NB4 (cell line): Measurements from ENCODE around the gene AP3S2.

Experiments
- MYC ChIP-seq: IDR thresholded peaks from 2 replicates; pipeline ENCODE4 v1.6.1; 2011; ENCODE audit warnings: low read depth, low read length
- TF ChIP-seq, protein P1 (sequence below): IDR thresholded peaks from one replicate; pipeline ENCODE4 v1.5.1; 2012; ENCODE audit warnings: low read depth, low read length

DNA sequence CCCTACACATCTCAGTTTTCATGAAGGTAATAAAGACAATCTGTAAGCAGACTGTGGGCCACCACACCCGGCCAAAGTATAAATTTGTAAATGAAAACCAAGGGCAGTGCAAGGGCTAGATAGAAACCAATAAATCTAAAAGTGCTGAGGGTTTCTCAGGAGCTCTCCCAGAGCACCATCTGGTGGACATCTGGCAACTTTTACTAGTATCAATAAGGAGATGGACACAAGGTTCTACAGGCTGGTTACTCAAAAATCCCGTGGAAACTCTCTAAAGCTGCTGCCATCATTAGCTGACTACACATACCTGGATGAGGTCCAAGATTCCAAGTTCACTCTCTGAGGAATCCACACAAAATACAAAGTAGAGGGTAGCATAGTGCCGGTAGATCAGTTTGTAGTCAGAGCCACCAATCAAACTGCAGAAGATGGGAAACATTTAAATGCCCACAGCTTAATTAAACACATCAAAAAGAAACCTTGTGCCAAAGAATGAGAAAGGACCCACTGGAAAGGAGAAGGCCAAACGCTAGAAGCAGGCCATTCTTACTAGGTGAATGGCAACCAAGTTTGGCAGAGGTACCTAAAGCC, 5.5 kb downstream of the AP3S2 start:
- no peak for TF ChIP-seq MYC
- TF ChIP-seq, protein P1, sequence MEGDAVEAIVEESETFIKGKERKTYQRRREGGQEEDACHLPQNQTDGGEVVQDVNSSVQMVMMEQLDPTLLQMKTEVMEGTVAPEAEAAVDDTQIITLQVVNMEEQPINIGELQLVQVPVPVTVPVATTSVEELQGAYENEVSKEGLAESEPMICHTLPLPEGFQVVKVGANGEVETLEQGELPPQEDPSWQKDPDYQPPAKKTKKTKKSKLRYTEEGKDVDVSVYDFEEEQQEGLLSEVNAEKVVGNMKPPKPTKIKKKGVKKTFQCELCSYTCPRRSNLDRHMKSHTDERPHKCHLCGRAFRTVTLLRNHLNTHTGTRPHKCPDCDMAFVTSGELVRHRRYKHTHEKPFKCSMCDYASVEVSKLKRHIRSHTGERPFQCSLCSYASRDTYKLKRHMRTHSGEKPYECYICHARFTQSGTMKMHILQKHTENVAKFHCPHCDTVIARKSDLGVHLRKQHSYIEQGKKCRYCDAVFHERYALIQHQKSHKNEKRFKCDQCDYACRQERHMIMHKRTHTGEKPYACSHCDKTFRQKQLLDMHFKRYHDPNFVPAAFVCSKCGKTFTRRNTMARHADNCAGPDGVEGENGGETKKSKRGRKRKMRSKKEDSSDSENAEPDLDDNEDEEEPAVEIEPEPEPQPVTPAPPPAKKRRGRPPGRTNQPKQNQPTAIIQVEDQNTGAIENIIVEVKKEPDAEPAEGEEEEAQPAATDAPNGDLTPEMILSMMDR, result peak; percentile 57
